HEK293 (cell line): ENCODE data around the gene IGF2BP2.
A peak's percentile ranks its signal among the peaks of the same experiment; 100 is the strongest.

Source experiments
- CTCF ChIA-PET: fragments of 350-600 bp; formaldehyde crosslinking; extraction: SDS; loops from one replicate; lab custom pipeline; 2021; ENCODE audit warnings: antibody characterized with exemption; lab: Yijun Ruan, JAX
- POLR2A ChIA-PET: fragments of 300-600 bp; formaldehyde crosslinking; extraction: SDS; loops from one replicate; lab custom pipeline; 2020; ENCODE audit warnings: antibody characterized with exemption, inconsistent platforms; lab: Yijun Ruan, JAX
- H3K27ac ChIP-seq: fragments of 200-500 bp; sonication (Bioruptor generic); 2 replicates; pipeline ENCODE4 v1.5.1; 2014; ENCODE audit warnings: low read depth, low read length, control low read depth, inconsistent platforms; ENCODE audit errors: extremely low read depth
- H3K36me3 ChIP-seq, 2 experiments: fragments of 200-500 bp in 1 of 2; sonication (Bioruptor generic) in 1 of 2; 1 replicate in 1 of 2; 2 replicates in 1 of 2; pipeline ENCODE4 v1.5.1; 2014 to 2017; ENCODE audit warnings: inconsistent platforms in 2 of 2, low read length in 2 of 2; ENCODE audit not compliant: control insufficient read depth in 2 of 2, insufficient read depth in 1 of 2
- H3K4me1 ChIP-seq: fragments of 200-500 bp; sonication (Bioruptor generic); 2 replicates; pipeline ENCODE4 v1.5.1; 2014; ENCODE audit warnings: mild to moderate bottlenecking, low read length, inconsistent platforms; ENCODE audit not compliant: control insufficient read depth, insufficient read depth
- H3K4me3 ChIP-seq: 2 replicates; pipeline ENCODE4 v1.5.1; 2011; ENCODE audit warnings: low read depth, mild to moderate bottlenecking, control low read depth, low read length, moderate library complexity
- H3K9me3 ChIP-seq: fragments of 200-500 bp; sonication (Bioruptor generic); 2 replicates; pipeline ENCODE4 v1.5.1; 2014; ENCODE audit warnings: low read depth, low read length, inconsistent platforms; ENCODE audit not compliant: control insufficient read depth, insufficient read depth
- BCL11B ChIP-seq: fragments of 450-650 bp; formaldehyde crosslinking; IDR thresholded peaks from 2 replicates; pipeline ENCODE4 v1.5.1; 2016; ENCODE audit warnings: low read depth, missing biosample characterization, missing genetic modification characterization
- IKZF3 ChIP-seq: fragments of 450-650 bp; IDR thresholded peaks from 2 replicates; pipeline ENCODE4 v1.5.0; 2018; ENCODE audit warnings: missing biosample characterization, mild to moderate bottlenecking, missing genetic modification characterization, moderate library complexity
- KLF9 ChIP-seq: fragments of 450-650 bp; formaldehyde crosslinking; IDR thresholded peaks from 2 replicates; pipeline ENCODE4 v1.5.1; 2016; ENCODE audit warnings: missing biosample characterization, missing genetic modification characterization, low read depth
- SETDB1 ChIP-seq: IDR thresholded peaks from one replicate; pipeline ENCODE4 v1.6.1; 2017; ENCODE audit warnings: mild to moderate bottlenecking, low read length, moderate library complexity, mixed read lengths; ENCODE audit not compliant: insufficient read length
- YY1 ChIP-seq: fragments of 450-650 bp; formaldehyde crosslinking; IDR thresholded peaks from 2 replicates; pipeline ENCODE4 v1.5.1; 2018; ENCODE audit warnings: missing biosample characterization, missing genetic modification characterization
- ZIC2 ChIP-seq: fragments of 450-650 bp; formaldehyde crosslinking; IDR thresholded peaks from 2 replicates; pipeline ENCODE4 v1.5.1; 2016; ENCODE audit warnings: missing biosample characterization, missing genetic modification characterization
- ZNF121 ChIP-seq: fragments of 450-650 bp; formaldehyde crosslinking; IDR thresholded peaks from 2 replicates; pipeline ENCODE4 v1.5.1; 2016; ENCODE audit warnings: missing biosample characterization, missing genetic modification characterization
- ZNF138 ChIP-seq: fragments of 450-650 bp; formaldehyde crosslinking; IDR thresholded peaks from 2 replicates; pipeline ENCODE4 v1.5.1; 2016; ENCODE audit warnings: missing biosample characterization, missing genetic modification characterization, borderline replicate concordance
- ZNF175 ChIP-seq: fragments of 450-650 bp; formaldehyde crosslinking; IDR thresholded peaks from 2 replicates; pipeline ENCODE4 v1.5.1; 2016; ENCODE audit warnings: missing biosample characterization, missing genetic modification characterization
- ZNF2 ChIP-seq: fragments of 450-650 bp; formaldehyde crosslinking; IDR thresholded peaks from 2 replicates; pipeline ENCODE4 v1.5.1; 2016; ENCODE audit warnings: missing biosample characterization, missing genetic modification characterization
- ZNF266 ChIP-seq: fragments of 450-650 bp; formaldehyde crosslinking; IDR thresholded peaks from 2 replicates; pipeline ENCODE4 v1.5.1; 2016; ENCODE audit warnings: missing biosample characterization, missing genetic modification characterization, low read depth
- ZNF311 ChIP-seq: fragments of 450-650 bp; formaldehyde crosslinking; IDR thresholded peaks from 2 replicates; pipeline ENCODE4 v1.5.1; 2017; ENCODE audit warnings: missing biosample characterization, missing genetic modification characterization, borderline replicate concordance
- ZNF37A ChIP-seq: fragments of 450-650 bp; IDR thresholded peaks from 2 replicates; pipeline ENCODE4 v1.5.1; 2018; ENCODE audit warnings: missing biosample characterization, missing genetic modification characterization
- ZNF777 ChIP-seq: fragments of 450-650 bp; formaldehyde crosslinking; IDR thresholded peaks from 2 replicates; pipeline ENCODE4 v1.5.1; 2017; ENCODE audit warnings: missing biosample characterization, missing genetic modification characterization, borderline replicate concordance
- TF ChIP-seq, protein P1 (sequence below): fragments of 450-650 bp; IDR thresholded peaks from 2 replicates; pipeline ENCODE4 v1.5.1; 2018; ENCODE audit warnings: missing biosample characterization, missing genetic modification characterization
- TF ChIP-seq, protein P2 (sequence below): fragments of 450-650 bp; formaldehyde crosslinking; IDR thresholded peaks from 2 replicates; pipeline ENCODE4 v1.5.1; 2017; ENCODE audit warnings: missing biosample characterization, missing genetic modification characterization
- TF ChIP-seq, protein P3 (sequence below): fragments of 450-650 bp; formaldehyde crosslinking; optimal IDR thresholded peaks from 2 replicates; pipeline ENCODE3; 2016; ENCODE audit warnings: missing biosample characterization, mild to moderate bottlenecking, missing genetic modification characterization
- TF ChIP-seq, protein P4 (sequence below): sonication (generic); formaldehyde crosslinking; IDR thresholded peaks from 2 replicates; pipeline ENCODE4 v1.8.1; 2022; ENCODE audit warnings: mild to moderate bottlenecking, moderate library complexity, missing genetic modification reagents

Gene IGF2BP2

DNA sequence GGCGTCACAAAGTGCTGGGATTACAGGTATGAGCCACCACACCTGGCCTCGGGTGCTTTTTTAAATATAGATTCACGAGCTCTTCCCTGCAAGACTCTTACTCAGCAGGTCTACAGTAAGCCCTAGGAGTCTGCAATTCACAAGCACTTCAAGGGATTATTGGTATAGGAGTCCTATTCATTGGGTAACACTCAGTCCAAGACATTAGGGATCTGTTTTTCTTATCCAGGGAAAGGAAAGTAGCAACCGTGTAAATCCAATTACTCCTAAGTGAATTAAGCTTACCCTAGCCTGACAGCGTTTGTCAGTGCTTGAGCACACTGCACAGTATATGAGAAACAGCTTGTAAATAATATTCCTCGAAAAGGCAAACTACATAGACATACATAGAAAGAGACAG lies 128.8 kb downstream of the IGF2BP2 start:
- peaks cover 0 to 19% of the 10 kb centered on the region in 2 experiments; a peak in 1 of 3 replicates for H3K36me3 ChIP-seq
- TF ChIP-seq, protein P1, sequence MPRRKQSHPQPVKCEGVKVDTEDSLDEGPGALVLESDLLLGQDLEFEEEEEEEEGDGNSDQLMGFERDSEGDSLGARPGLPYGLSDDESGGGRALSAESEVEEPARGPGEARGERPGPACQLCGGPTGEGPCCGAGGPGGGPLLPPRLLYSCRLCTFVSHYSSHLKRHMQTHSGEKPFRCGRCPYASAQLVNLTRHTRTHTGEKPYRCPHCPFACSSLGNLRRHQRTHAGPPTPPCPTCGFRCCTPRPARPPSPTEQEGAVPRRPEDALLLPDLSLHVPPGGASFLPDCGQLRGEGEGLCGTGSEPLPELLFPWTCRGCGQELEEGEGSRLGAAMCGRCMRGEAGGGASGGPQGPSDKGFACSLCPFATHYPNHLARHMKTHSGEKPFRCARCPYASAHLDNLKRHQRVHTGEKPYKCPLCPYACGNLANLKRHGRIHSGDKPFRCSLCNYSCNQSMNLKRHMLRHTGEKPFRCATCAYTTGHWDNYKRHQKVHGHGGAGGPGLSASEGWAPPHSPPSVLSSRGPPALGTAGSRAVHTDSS (tag by site-specific recombination): no peak
- TF ChIP-seq, protein P2, sequence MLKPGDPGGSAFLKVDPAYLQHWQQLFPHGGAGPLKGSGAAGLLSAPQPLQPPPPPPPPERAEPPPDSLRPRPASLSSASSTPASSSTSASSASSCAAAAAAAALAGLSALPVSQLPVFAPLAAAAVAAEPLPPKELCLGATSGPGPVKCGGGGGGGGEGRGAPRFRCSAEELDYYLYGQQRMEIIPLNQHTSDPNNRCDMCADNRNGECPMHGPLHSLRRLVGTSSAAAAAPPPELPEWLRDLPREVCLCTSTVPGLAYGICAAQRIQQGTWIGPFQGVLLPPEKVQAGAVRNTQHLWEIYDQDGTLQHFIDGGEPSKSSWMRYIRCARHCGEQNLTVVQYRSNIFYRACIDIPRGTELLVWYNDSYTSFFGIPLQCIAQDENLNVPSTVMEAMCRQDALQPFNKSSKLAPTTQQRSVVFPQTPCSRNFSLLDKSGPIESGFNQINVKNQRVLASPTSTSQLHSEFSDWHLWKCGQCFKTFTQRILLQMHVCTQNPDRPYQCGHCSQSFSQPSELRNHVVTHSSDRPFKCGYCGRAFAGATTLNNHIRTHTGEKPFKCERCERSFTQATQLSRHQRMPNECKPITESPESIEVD (tag by site-specific recombination): peak; percentile 63
- 0 out of 2 replicates have a peak, but pooled peaks have one; percentile 12 for TF ChIP-seq ZIC2 (tag by site-specific recombination)
- TF ChIP-seq, all 188 proteins: peak for 2
- ChIA-PET POLR2A (no interaction called here), CTCF (interaction anchor here (0.8 to 2.7 kb wide), 2 partner anchors 19 to 35 kb away, joined by 4 to 11 read pairs; no protein-coding TSS in a partner anchor)
- Histone ChIP-seq H3K4me1 (peaks cover 5% of the 10 kb centered on the region; the same call in 1 of the 2 replicates), H3K4me3 (no peak overlapping the region), H3K27ac (no peak overlapping the region), H3K9me3 (no peaks in the 10 kb centered on the region)

DNA sequence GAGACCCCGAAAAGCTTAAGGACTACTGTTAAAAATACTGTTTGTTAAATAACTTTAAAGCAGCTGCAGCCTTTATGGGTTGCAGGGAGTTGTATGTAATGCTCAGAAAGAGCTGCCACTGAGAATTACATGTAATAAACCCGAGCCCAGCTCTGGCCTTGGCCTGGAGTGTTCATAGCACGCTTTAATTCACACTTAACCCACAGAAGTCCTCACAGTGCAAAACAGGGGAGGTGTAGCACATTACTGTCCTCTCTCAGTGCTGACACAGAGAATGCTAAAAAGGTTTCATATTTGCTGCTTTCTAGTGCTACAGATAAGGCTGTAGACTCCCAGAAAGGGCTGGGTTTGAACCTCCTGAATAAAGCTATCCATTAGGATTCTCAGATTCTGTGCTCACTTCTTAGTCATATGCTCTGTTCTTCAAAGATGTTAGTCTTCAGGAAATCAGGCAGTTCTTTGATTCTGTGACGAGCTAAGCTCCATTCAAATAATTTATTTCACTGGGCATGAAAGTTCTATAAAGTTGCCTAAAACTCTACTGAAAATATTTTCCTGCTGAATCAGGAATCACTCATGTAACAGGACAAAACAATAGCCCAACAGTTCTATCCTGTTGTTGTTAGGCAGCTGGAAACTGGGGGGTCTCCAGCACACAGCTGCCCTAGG lies 130.7 kb downstream of the IGF2BP2 start:
- Histone ChIP-seq H3K4me1 (peaks cover 5% of the 10 kb centered on the region; the same call in 1 of the 2 replicates), H3K36me3 (peaks cover 0 to 20% of the 10 kb centered on the region in 2 experiments; a peak in 1 of 3 replicates), H3K9me3 (no peaks in the 10 kb centered on the region), H3K4me3 (no peak overlapping the region), H3K27ac (no peak overlapping the region)
- CTCF ChIA-PET: interaction anchor here (0.7 to 2.7 kb wide), 4 partner anchors 16 to 74 kb away, joined by 3 to 11 read pairs (median 5); no protein-coding TSS in a partner anchor
- no peak for TF ChIP-seq ZNF138
- POLR2A ChIA-PET: no interaction called here

DNA sequence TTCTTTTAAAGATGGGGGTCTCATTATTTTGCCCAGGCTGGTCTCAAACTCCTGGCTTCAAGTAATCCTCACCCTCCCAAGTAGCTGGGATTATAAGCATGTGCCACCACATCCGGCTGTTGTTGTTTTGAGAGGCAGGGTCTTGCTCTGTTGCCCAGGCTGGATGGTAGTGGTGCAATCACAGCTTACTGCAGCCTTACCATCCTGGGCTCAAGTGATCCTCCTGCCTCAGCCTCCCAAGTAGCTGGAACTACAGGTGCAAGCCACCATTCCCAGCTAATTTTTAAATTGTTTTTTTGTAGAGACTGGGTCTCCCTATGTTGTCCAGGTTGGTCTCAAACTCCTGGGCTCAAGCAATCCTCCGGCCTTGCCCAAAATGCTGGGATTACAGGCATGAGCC lies 133.2 kb downstream of the IGF2BP2 start:
- TF ChIP-seq, protein P3, sequence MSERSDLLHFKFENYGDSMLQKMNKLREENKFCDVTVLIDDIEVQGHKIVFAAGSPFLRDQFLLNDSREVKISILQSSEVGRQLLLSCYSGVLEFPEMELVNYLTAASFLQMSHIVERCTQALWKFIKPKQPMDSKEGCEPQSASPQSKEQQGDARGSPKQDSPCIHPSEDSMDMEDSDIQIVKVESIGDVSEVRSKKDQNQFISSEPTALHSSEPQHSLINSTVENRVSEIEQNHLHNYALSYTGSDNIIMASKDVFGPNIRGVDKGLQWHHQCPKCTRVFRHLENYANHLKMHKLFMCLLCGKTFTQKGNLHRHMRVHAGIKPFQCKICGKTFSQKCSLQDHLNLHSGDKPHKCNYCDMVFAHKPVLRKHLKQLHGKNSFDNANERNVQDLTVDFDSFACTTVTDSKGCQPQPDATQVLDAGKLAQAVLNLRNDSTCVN (tag by site-specific recombination): no peak
- peak; percentile 67; the same call in 1 of the 2 replicates for TF ChIP-seq ZNF121 (tag by site-specific recombination)
- Histone ChIP-seq H3K36me3 (peaks cover 0 to 40% of the 10 kb centered on the region in 2 experiments; a peak in 1 of 3 replicates), H3K9me3 (no peaks in the 10 kb centered on the region), H3K27ac (no peak overlapping the region), H3K4me1 (peaks cover 5% of the 10 kb centered on the region; the same call in 1 of the 2 replicates), H3K4me3 (no peak overlapping the region)
- POLR2A ChIA-PET: no interaction called here
- CTCF ChIA-PET: interaction anchor here (1.3 kb wide), 1 partner anchor 252 kb away, joined by 3 read pairs; no protein-coding TSS in a partner anchor

DNA sequence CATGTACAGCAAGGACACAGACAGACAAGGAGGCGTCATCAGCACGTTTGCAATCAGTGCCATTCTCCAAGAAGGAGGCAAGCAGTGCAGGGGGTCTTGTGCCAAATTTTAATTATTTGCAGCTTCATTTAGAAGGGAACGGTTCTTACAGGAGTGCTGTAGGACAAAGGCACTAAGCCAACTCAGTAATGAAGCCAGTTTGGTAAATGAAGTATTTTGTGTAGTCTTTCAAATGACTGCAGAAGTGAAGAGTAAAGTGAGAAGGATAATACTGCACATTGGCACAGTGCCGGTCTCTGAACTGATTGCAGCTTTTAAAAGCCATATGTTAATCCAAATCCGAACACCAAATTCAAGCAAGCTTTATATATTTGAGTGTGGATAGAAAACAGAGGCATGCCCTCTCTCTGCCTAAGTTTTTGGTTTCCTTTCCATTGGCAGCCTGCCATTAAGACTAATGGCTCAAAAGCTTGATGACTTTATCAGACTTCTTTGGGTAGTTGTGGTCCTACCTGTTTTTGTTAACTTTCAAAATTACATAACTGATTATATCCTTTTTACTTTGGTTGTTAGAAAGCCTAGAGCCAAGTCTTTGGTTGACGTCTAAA lies 137.5 kb downstream of the IGF2BP2 start:
- POLR2A ChIA-PET: no interaction called here
- Histone ChIP-seq H3K4me3 (no peak overlapping the region), H3K36me3 (peaks cover 27 to 73% of the 10 kb centered on the region in 2 experiments), H3K9me3 (no peaks in the 10 kb centered on the region), H3K27ac (no peak overlapping the region), H3K4me1 (no peaks in the 10 kb centered on the region)
- CTCF ChIA-PET: interaction anchor here (0.7 kb wide), 1 partner anchor 141 kb away, joined by 3 read pairs; no protein-coding TSS in a partner anchor
- TF ChIP-seq ZNF37A (tag by site-specific recombination): no peak
- TF ChIP-seq ZNF311 (tag by site-specific recombination): no peak
- TF ChIP-seq ZNF2 (tag by site-specific recombination): no peak
- TF ChIP-seq ZNF266 (tag by site-specific recombination): no peak
- TF ChIP-seq IKZF3 (tag by site-specific recombination): no peak
- TF ChIP-seq KLF9: no peak
- TF ChIP-seq, protein P4, sequence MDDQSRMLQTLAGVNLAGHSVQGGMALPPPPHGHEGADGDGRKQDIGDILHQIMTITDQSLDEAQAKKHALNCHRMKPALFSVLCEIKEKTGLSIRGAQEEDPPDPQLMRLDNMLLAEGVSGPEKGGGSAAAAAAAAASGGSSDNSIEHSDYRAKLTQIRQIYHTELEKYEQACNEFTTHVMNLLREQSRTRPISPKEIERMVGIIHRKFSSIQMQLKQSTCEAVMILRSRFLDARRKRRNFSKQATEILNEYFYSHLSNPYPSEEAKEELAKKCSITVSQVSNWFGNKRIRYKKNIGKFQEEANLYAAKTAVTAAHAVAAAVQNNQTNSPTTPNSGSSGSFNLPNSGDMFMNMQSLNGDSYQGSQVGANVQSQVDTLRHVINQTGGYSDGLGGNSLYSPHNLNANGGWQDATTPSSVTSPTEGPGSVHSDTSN (CRISPR knock-in tag): no peak
- TF ChIP-seq ZNF777 (tag by site-specific recombination): no peak
- TF ChIP-seq BCL11B: no peak
- TF ChIP-seq, protein P3 (tag by site-specific recombination): no peak
- TF ChIP-seq ZNF175 (tag by site-specific recombination): no peak
- TF ChIP-seq SETDB1: no peak
- TF ChIP-seq YY1 (tag by site-specific recombination): no peak
